IMR-90 (cell line): ENCODE results near the gene HSD17B8. TPM values are rescaled to one million over a fixed set of nuclear protein-coding genes. Genes with fewer than 3 reads are reported as not detected.

Experiments
- ATAC-seq: fragments of 200-7000 bp; cut with Tn5 transposase; 2 replicates; pipeline ENCODE4 v1.9.1; 2020; ENCODE audit warnings: low read depth, mild to moderate bottlenecking, moderate library complexity
- BruUV-seq: library from RNA; stranded (reverse); fragments of 400-500 nt; replicated peaks from 2 replicates; lab custom pipeline; 2021; lab: Mats Ljungman, UMichigan
- CTCF ChIA-PET: fragments of 300-600 bp; formaldehyde crosslinking; extraction: SDS; loops from one replicate; lab custom pipeline; 2021; ENCODE audit warnings: antibody characterized with exemption; lab: Yijun Ruan, JAX
- POLR2A ChIA-PET: fragments of 300-600 bp; sonication (Branson Sonifier 250); formaldehyde crosslinking; loops from one replicate; lab custom pipeline; 2022; ENCODE audit warnings: antibody characterized with exemption; ENCODE audit not compliant: unreplicated experiment; lab: Charles Lee
- DNase-seq: peaks from one replicate; pipeline ENCODE4 v3.0.0; 2013
- H2AFZ ChIP-seq: replicated peaks from 2 replicates; pipeline ENCODE3; 2013; ENCODE audit warnings: low read length, mild to moderate bottlenecking; ENCODE audit not compliant: poor library complexity
- H2AK5ac ChIP-seq: 2 replicates; pipeline ENCODE4 v1.6.1; 2013; ENCODE audit warnings: low read depth, low read length, inconsistent platforms
- H2AK9ac ChIP-seq: replicated peaks from 2 replicates; pipeline ENCODE3; 2013; ENCODE audit warnings: mild to moderate bottlenecking, low read depth, low read length, moderate library complexity; ENCODE audit not compliant: poor library complexity
- H2BK120ac ChIP-seq: 2 replicates; pipeline ENCODE4 v1.6.1; 2013; ENCODE audit warnings: low read depth, low read length, inconsistent platforms
- H2BK15ac ChIP-seq: 3 replicates; pipeline ENCODE4 v1.6.1; 2013; ENCODE audit warnings: low read depth, low read length, inconsistent platforms
- H2BK20ac ChIP-seq: 2 replicates; pipeline ENCODE4 v1.6.1; 2013; ENCODE audit warnings: low read depth, mild to moderate bottlenecking, inconsistent platforms, low read length, moderate library complexity
- H2BK5ac ChIP-seq: 2 replicates; pipeline ENCODE4 v1.6.1; 2013; ENCODE audit warnings: mild to moderate bottlenecking, low read depth, low read length, inconsistent platforms; ENCODE audit not compliant: poor library complexity, severe bottlenecking
- H3K14ac ChIP-seq: replicated peaks from 2 replicates; pipeline ENCODE4 v1.6.1; 2013; ENCODE audit warnings: low read depth, low read length, inconsistent platforms
- H3K18ac ChIP-seq: 2 replicates; pipeline ENCODE4 v1.6.1; 2013; ENCODE audit warnings: low read depth, low read length, control low read depth
- H3K23ac ChIP-seq: 2 replicates; pipeline ENCODE4 v1.6.1; 2013; ENCODE audit warnings: low read depth, low read length, inconsistent platforms
- H3K27ac ChIP-seq: 2 replicates; pipeline ENCODE4 v1.5.1; 2013; ENCODE audit warnings: mild to moderate bottlenecking, control low read depth, low read length; ENCODE audit not compliant: insufficient read depth
- H3K27me3 ChIP-seq: 2 replicates; pipeline ENCODE4 v1.6.1; 2013; ENCODE audit warnings: low read length; ENCODE audit not compliant: control insufficient read depth, insufficient read depth
- H3K36me3 ChIP-seq: 2 replicates; pipeline ENCODE4 v1.6.1; 2013; ENCODE audit warnings: low read length, mixed read lengths; ENCODE audit not compliant: control insufficient read depth, insufficient read depth
- H3K4ac ChIP-seq: 2 replicates; pipeline ENCODE4 v1.6.1; 2013; ENCODE audit warnings: low read depth, low read length, inconsistent platforms
- H3K4me1 ChIP-seq: 2 replicates; pipeline ENCODE4 v1.6.1; 2013; ENCODE audit warnings: low read length, mixed read lengths; ENCODE audit not compliant: control insufficient read depth, insufficient read depth
- H3K4me2 ChIP-seq: 2 replicates; pipeline ENCODE4 v1.6.1; 2013; ENCODE audit warnings: low read depth, mild to moderate bottlenecking, control low read depth, low read length, moderate library complexity
- H3K4me3 ChIP-seq: 2 replicates; pipeline ENCODE4 v1.5.1; 2013; ENCODE audit warnings: low read depth, mild to moderate bottlenecking, control low read depth, low read length, moderate library complexity; ENCODE audit not compliant: insufficient read depth
- H3K56ac ChIP-seq: 2 replicates; pipeline ENCODE4 v1.6.1; 2013; ENCODE audit warnings: low read length, inconsistent platforms; ENCODE audit not compliant: insufficient read depth; ENCODE audit errors: extremely low read depth
- H3K79me1 ChIP-seq, 2 experiments: 2 replicates each; pipeline ENCODE4 v1.6.1; 2013; ENCODE audit warnings: low read length in 2 of 2, inconsistent platforms in 1 of 2, low read depth in 1 of 2
- H3K9ac ChIP-seq: 2 replicates; pipeline ENCODE4 v1.6.1; 2013; ENCODE audit warnings: low read depth, low read length, control low read depth
- H3K9me1 ChIP-seq: 2 replicates; pipeline ENCODE4 v1.6.1; 2013; ENCODE audit warnings: low read length, inconsistent platforms; ENCODE audit not compliant: insufficient read depth
- H3K9me3 ChIP-seq: 2 replicates; pipeline ENCODE4 v1.6.1; 2013; ENCODE audit warnings: low read length; ENCODE audit not compliant: control insufficient read depth, insufficient read depth
- H4K20me1 ChIP-seq: 2 replicates; pipeline ENCODE4 v1.6.1; 2013; ENCODE audit warnings: low read length, inconsistent platforms; ENCODE audit not compliant: insufficient read depth
- H4K5ac ChIP-seq: 2 replicates; pipeline ENCODE4 v1.6.1; 2013; ENCODE audit warnings: mild to moderate bottlenecking, low read depth, low read length, control low read depth
- H4K8ac ChIP-seq, 2 experiments: 2 replicates each; pipeline ENCODE4 v1.6.1; 2013; ENCODE audit warnings: low read depth in 2 of 2, low read length in 2 of 2, control low read depth in 1 of 2, inconsistent platforms in 1 of 2
- H4K91ac ChIP-seq: 2 replicates; pipeline ENCODE4 v1.6.1; 2013; ENCODE audit warnings: low read depth, low read length, inconsistent platforms; ENCODE audit not compliant: insufficient read depth
- CEBPB ChIP-seq: IDR thresholded peaks from 2 replicates; pipeline ENCODE4 v1.6.1; 2012; ENCODE audit warnings: low read depth, low read length, improper control_type of control experiment
- CHD1 ChIP-seq: IDR thresholded peaks from 2 replicates; pipeline ENCODE4 v1.6.1; 2012; ENCODE audit warnings: low read depth, low read length, improper control_type of control experiment
- MXI1 ChIP-seq: IDR thresholded peaks from 2 replicates; pipeline ENCODE4 v1.6.1; 2012; ENCODE audit warnings: low read depth, mild to moderate bottlenecking, low read length, moderate library complexity, borderline replicate concordance
- RAD21 ChIP-seq: IDR thresholded peaks from 2 replicates; pipeline ENCODE4 v1.6.1; 2012; ENCODE audit warnings: low read length, improper control_type of control experiment
- RFX5 ChIP-seq: IDR thresholded peaks from 2 replicates; pipeline ENCODE4 v1.8.0; 2012; ENCODE audit warnings: low read depth, mild to moderate bottlenecking, low read length, moderate library complexity
- SMC3 ChIP-seq: fragments of 150-350 bp; IDR thresholded peaks from 2 replicates; pipeline ENCODE4 v1.6.1; 2016; ENCODE audit warnings: low read depth, mild to moderate bottlenecking, antibody characterized with exemption, low read length, moderate library complexity
- WGBS, 2 experiments: methylation state at CpG; one replicate each; pipeline versions ENCODE4 v1.1.5 to v1.1.7; 2013; ENCODE audit warnings: missing lambda C conversion rate in 2 of 2; ENCODE audit not compliant: insufficient read length in 1 of 2; ENCODE audit errors: extremely low coverage in 2 of 2; 5-methylcytosine and 5-hydroxymethylcytosine counted together
- dilution Hi-C: fragments of 300-500 bp; cut with HindIII; formaldehyde crosslinking; loops from one replicate; pipeline ENCODE4 v1.14.3; 2018; ENCODE audit warnings: low sequenced_read_pairs; ENCODE audit not compliant: unreplicated experiment
- in situ Hi-C: fragments of 300-500 bp; cut with MboI; formaldehyde crosslinking; loops from 3 replicates; pipeline ENCODE4 v1.14.3; 2019; ENCODE audit warnings: low sequenced_read_pairs, inconsistent platforms, mixed read lengths
- intact Hi-C: fragments of 100-400 bp; cut with micrococcal nuclease; formaldehyde crosslinking; loops from 2 replicates; pipeline ENCODE4 v1.10.0; 2022
- polyA plus RNA-seq, 3 experiments: library from polyadenylated mRNA; depleted of rRNA; stranded (reverse); fragments of >200 nt; gene quantifications; 2 replicates each; pipeline ENCODE4 v1.2.3, GENCODE V29; 2012; ENCODE audit warnings: low replicate concordance in 1 of 3
- total RNA-seq: library from RNA; depleted of rRNA; stranded (reverse); fragments of >200 nt; gene quantifications from 2 replicates; pipeline ENCODE4 v1.2.3, GENCODE V29; 2012
- TF ChIP-seq, protein P1 (sequence below): conservative IDR thresholded peaks from 2 replicates; pipeline ENCODE4 v1.5.1; 2012; ENCODE audit warnings: mild to moderate bottlenecking, low read depth, low read length, improper control_type of control experiment
- TF ChIP-seq, protein P2 (sequence below): fragments of 150-350 bp; IDR thresholded peaks from 2 replicates; pipeline ENCODE4 v1.6.1; 2017; ENCODE audit warnings: mild to moderate bottlenecking, antibody characterized with exemption, low read length, low read depth

The HSD17B8 gene
- total and polyA plus RNA-seq, 2 of the 4 experiments (the other 2 are of a cell fraction) = 1.6 to 4.3 TPM

DNA sequence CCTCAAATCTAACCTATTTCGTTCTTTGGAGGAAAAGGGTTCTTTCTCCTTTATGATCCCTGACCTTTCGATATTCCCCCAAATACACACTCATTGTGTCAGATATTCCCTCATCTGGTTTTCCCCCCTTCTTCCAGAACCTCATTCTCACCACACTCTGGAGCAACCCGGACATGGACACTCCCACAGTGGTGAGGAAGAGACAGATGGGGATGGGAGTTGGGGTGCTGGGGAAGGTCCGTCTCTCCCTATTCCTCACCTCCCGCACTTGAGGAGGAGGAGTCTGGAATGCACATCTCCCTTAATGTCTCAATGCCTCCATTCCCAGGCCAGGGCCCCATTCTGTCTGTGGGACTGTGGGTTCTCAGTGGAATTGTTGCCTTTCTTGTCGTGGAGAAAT lies 2.5 kb upstream of the HSD17B8 start:
- Histone ChIP-seq H3K56ac (no peak overlapping the region), H4K20me1 (peaks cover 55% of the 10 kb centered on the region; the same call in 1 of the 2 replicates), H3K79me1 (peaks cover 19 to 91% of the 10 kb centered on the region in 2 experiments; a peak in 3 of 4 replicates), H4K5ac (no peak overlapping the region; the same call in 1 of the 2 replicates), H2AFZ (no peak overlapping the region), H4K8ac (peak overlapping the region in 1 of 2 experiments; percentile 99; a peak in 2 of 4 replicates), H3K36me3 (peaks cover 32% of the 10 kb centered on the region), H3K27ac (no peak overlapping the region), H3K23ac (peak overlapping the region; percentile 99), H3K9me3 (no peaks in the 10 kb centered on the region), H2BK120ac (no peak overlapping the region), H2BK15ac (no peak overlapping the region), H3K4ac (0 out of 2 replicates have a peak overlapping the region, but pooled peaks have one; percentile 3), H3K4me2 (peak overlapping the region; percentile 99), H2BK20ac (no peak overlapping the region), H3K14ac (peak overlapping the region; percentile 100), H3K4me3 (peak overlapping the region; percentile 73), H3K9me1 (peaks cover 39% of the 10 kb centered on the region), H2BK5ac (no peak overlapping the region), H2AK9ac (peak overlapping the region; percentile 100), H3K9ac (peak overlapping the region; percentile 98), H3K27me3 (no peaks in the 10 kb centered on the region), H4K91ac (0 out of 2 replicates have a peak overlapping the region, but pooled peaks have one; percentile 99), H2AK5ac (peak overlapping the region; percentile 66; the same call in 1 of the 2 replicates), H3K4me1 (peaks cover 33% of the 10 kb centered on the region), H3K18ac (no peak overlapping the region)
- CTCF ChIA-PET = no interaction called here
- dilution Hi-C loops = no loop called here
- intact Hi-C loops = loop anchor here (2.0 kb wide), 2 partner anchors 47 to 229 kb away; no protein-coding TSS in a partner anchor
- no CpG with 5 or more reads among the region's 6 CpGs for WGBS, 2 experiments
- no peak for ATAC-seq
- no peak for DNase-seq
- in situ Hi-C loops = no loop called here
- no TSS peak for BruUV-seq
- POLR2A ChIA-PET = no interaction called here
- TF ChIP-seq RFX5 (no peak), CHD1 (no peak), SMC3 (no peak), CEBPB (no peak), RAD21 (no peak), MXI1 (no peak)
- TF ChIP-seq, protein P1, sequence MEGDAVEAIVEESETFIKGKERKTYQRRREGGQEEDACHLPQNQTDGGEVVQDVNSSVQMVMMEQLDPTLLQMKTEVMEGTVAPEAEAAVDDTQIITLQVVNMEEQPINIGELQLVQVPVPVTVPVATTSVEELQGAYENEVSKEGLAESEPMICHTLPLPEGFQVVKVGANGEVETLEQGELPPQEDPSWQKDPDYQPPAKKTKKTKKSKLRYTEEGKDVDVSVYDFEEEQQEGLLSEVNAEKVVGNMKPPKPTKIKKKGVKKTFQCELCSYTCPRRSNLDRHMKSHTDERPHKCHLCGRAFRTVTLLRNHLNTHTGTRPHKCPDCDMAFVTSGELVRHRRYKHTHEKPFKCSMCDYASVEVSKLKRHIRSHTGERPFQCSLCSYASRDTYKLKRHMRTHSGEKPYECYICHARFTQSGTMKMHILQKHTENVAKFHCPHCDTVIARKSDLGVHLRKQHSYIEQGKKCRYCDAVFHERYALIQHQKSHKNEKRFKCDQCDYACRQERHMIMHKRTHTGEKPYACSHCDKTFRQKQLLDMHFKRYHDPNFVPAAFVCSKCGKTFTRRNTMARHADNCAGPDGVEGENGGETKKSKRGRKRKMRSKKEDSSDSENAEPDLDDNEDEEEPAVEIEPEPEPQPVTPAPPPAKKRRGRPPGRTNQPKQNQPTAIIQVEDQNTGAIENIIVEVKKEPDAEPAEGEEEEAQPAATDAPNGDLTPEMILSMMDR = no peak
- TF ChIP-seq, protein P2, sequence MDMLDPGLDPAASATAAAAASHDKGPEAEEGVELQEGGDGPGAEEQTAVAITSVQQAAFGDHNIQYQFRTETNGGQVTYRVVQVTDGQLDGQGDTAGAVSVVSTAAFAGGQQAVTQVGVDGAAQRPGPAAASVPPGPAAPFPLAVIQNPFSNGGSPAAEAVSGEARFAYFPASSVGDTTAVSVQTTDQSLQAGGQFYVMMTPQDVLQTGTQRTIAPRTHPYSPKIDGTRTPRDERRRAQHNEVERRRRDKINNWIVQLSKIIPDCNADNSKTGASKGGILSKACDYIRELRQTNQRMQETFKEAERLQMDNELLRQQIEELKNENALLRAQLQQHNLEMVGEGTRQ = no peak
